Measurements from ENCODE around the gene KRTAP5-11.
"Not testable (repeated sequence)": the region's sequence is repeated elsewhere in the genome, so short reads cannot be mapped to it uniquely, and the experiment has no call there.

The KRTAP5-11 gene

GRCh38 chr11:71580057-71581003, 2.3 kb downstream of the KRTAP5-11 start:
- DNase-seq (ENCODE audit: low spot score), result peak; percentile 77

- DNase-seq (ENCODE audit: low spot score), result not testable (repeated sequence)
Observed at GRCh38 chr11:71579513-71579912, 3.2 kb downstream of the KRTAP5-11 start.

- DNase-seq (ENCODE audit: low spot score), result no peak
Observed at GRCh38 chr11:71577469-71578004, 5.1 kb downstream of the KRTAP5-11 start.

GRCh38 chr11:71576688-71577465, 5.8 kb downstream of the KRTAP5-11 start:
- DNase-seq (ENCODE audit: low spot score), result not testable (repeated sequence)

GRCh38 chr11:71575723-71576424, 6.8 kb downstream of the KRTAP5-11 start:
- no peak for DNase-seq (ENCODE audit: low spot score)

DNA sequence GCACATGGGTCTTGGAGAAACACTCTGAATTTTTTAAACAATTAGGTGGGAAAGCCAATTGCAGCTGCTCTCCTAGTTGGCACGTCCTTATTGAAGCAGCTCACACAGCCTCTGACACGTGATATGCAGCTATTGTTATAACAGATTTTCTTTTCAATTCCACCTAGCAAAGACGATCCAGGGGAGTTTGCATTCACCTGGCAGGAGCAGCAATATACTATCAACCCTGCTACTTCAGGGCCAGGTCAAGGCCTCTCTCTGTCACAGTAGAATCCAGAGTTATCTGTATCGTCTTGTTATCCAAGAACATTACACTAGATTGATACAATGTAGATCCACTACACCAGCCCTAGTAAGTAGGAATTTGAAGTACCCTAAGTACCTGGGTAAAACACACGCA, 8.3 kb downstream of the KRTAP5-11 start:
- no peak for DNase-seq (ENCODE audit: low spot score)

GRCh38 chr11:71572811-71573210, 9.9 kb downstream of the KRTAP5-11 start:
- DNase-seq (ENCODE audit: low spot score), result no peak

- DNase-seq (ENCODE audit: low spot score), result not testable (repeated sequence)
Observed at GRCh38 chr11:71571101-71571850, 11.4 kb downstream of the KRTAP5-11 start.

DNA sequence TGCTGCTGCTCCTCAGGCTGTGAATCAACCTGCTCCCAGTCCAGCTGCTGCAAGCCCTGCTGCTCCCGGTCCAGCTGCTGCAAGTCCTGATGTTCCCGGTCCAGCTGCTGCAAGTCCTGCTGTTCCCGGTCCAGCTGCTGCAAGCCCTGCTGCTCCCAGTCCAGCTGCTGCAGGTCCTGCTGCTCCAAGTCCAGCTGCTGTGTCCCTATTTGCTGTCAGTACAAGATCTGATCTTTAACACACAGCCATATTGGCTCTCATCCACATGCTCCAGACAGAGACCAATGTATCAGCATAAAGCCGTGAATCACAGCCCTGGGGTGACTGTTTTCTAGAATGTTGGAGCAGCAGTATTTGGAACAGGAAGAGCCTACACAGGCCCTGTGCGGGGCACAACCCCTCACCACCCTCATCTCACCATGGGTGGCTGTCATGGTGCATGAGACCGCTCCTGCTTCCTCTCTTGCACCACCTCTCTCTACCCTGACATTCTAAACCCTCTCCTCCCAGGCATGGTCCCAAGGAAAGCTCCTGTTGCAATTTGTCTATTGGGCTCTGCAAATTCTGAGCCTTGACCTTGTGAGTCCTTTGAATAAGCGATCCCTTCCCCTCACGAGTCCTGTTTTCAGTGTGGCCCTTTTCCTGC, 13.8 kb downstream of the KRTAP5-11 start:
- DNase-seq (ENCODE audit: low spot score), result no peak

DNA sequence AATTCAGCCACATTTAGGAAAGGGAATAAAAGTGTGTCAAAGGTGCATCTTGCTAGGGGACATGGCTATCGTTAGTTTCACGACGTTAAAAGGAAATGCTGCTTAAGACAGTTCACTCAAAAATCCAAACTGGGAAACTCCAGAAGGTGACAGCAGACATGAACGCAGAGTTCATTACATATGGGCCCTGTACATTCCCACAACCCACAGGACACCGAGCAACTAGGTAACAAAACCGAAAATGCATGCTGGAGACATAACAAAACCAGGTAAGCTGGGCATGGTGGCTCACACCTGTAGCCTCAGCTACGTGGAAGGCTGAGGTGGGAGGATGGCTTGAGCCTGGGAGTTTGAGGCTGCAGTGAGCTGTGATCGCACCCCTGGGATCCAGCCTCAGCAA, 15.0 kb downstream of the KRTAP5-11 start:
- not testable (repeated sequence) for DNase-seq (ENCODE audit: low spot score)

DNA sequence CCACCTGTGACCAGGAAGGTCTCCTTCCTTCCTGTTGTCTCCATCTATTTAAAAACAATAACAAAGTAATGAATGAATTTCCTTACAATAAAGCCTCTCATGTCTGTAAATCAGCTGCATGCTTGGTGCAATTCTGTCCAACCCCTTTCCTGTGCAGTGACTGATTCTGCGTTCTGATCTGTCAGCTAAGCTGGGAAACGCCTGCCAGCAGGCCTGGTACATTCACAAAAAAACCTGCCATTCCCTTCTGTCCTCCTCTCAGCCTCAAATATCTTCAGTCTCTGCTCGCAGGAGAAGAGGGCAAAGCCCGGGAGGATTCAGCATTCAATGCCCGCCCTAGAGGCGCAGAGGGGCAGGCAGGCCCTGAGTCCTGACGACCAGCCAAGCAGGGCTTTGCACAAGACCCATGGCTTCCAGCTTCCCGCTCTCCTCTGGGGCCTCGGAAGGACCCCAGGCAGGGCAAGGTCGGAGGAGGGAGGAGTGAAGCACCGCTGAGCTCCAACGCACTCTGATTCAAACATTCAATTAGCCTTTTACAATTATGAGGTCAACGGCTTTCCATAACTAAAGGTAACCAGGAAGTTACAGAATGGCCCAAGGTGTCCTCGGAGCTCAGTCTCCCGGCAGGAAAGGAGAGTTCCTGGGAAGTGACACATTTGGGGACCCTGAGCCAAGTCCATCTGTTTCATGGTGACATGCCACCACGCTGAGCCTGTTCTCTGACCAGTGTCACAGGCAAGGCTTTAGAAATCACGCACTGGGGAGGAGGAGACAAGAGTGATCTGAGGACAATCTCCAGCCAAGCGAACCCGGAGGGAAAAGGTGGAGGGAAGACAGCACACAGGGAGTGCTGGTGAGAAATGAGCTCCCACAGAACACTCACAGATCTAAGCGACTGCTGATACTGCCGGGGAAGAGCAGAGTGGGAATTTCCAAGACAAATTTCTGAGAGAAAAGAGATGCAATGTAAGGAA, 15.8 kb downstream of the KRTAP5-11 start:
- not testable (repeated sequence) for DNase-seq (ENCODE audit: low spot score)

DNA sequence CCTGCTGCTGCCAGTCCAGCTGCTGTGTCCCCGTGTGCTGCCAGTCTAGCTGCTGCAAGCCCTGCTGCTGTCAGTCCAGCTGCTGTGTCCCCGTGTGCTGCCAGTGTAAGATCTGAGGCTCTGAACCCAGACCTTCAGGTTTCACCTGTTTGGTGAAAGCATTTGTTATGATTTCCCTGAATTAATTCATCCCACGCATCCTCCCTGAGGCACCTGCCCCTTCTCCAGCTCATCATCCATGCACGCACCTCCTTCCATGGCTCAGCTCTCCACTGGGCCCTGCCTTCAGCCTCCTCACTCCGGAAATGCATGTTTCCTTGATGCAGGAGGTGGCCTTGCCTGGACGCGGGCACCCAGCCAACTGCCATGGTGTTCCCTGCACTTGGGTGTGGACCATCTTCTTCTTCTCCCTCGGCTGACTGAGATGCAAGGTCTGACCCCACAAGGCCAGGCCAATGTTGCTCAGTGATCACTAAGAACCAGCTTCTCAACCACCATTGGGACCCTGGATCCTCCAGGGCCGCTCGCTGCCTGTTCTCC, 16.5 kb downstream of the KRTAP5-11 start:
- DNase-seq (ENCODE audit: low spot score), result no peak

GRCh38 chr11:71565263-71565662, 17.4 kb downstream of the KRTAP5-11 start, which contains the start of gene KRTAP5-10:
Gene KRTAP5-10, plus strand, starts transcription at chr11:71565563. Its CDS starts 25 bp downstream, at chr11:71565588.
- no peak for DNase-seq (ENCODE audit: low spot score)

GRCh38 chr11:71564430-71564829, 18.2 kb downstream of the KRTAP5-11 start:
- DNase-seq (ENCODE audit: low spot score), result no peak

- DNase-seq (ENCODE audit: low spot score), result peak; percentile 65
Observed at GRCh38 chr11:71563406-71563805, 19.3 kb downstream of the KRTAP5-11 start.

DNA sequence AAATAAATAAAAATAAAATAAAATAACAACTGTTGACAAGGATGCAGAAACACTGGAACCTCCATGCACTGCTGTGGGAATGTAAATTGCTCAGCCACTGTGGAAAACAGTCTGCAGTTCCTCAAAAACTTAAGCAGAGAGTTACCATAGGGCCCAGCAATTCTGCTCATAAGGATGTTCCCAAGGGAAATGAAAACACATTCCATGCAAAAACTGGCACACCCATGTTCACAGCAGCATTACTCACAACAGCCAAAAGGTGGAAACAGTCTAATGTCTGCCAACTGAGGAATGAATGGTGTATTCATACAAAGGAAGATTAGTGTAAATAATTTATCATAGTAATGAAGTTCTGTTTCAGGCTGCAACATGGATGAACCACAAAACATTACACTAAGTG, 20.6 kb downstream of the KRTAP5-11 start:
- DNase-seq (ENCODE audit: low spot score), result no peak

DNA sequence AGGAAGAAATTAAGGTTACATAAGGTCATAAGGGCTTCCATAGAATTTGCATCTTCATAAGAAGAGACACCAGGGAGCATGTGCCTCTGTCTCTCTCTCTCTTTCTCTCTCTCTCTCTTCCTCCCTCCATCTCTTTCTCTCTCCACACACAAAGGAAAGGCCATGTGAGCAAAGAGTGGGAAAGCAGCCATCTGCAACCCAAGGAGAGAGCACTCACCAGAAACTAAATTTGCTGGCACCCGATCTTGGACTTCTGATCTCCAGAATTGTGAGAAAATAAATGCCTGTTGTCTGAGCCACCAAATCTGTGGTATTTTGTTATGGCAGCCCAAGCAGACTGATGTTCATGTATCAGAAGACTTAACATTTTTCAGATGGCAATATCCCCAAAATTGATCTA, 23.7 kb downstream of the KRTAP5-11 start:
- DNase-seq (ENCODE audit: low spot score), result no peak

DNA sequence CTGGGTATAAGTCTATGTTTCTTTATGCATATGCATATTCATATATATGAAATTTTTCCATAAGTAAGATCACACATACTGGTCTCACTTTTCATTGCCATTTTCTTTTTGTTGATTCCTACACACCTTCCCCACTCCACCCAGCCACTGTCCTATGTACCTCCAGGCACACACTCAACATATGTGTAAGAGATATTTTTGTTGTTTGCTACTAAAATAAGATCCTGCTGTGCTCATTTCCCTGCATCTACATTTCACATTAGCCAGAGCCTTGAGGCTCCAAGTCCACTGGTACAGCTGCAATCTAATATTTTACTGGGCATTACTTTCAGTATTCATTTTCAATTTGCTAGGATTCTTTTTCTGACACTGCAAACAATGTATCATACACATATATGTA, 25.4 kb downstream of the KRTAP5-11 start:
- no peak for DNase-seq (ENCODE audit: low spot score)

- no peak for DNase-seq (ENCODE audit: low spot score)
Observed at GRCh38 chr11:71556018-71556417, 26.7 kb downstream of the KRTAP5-11 start.
